Endodermal cell (in vitro differentiated cells): ENCODE results near the gene UTP20. TPM values are rescaled to one million over a fixed set of nuclear protein-coding genes. Genes with fewer than 3 reads are reported as not detected.

Experiments used
- DNase-seq: peaks from one replicate; pipeline ENCODE4 v3.0.0-alpha.2; 2017
- H3K27ac ChIP-seq: 2 replicates; pipeline ENCODE4 v1.5.1; 2013; ENCODE audit warnings: mild to moderate bottlenecking, low read depth, low read length, moderate library complexity
- H3K27me3 ChIP-seq: 2 replicates; pipeline ENCODE4 v1.6.1; 2013; ENCODE audit warnings: mild to moderate bottlenecking, low read length, moderate library complexity; ENCODE audit not compliant: insufficient read depth, control insufficient read depth, poor library complexity, severe bottlenecking
- H3K36me3 ChIP-seq: 2 replicates; pipeline ENCODE4 v1.7.0; 2013; ENCODE audit warnings: mild to moderate bottlenecking, low read length, moderate library complexity; ENCODE audit not compliant: control insufficient read depth, insufficient read depth
- H3K4me1 ChIP-seq: one replicate; pipeline ENCODE4 v1.7.0; 2013; ENCODE audit warnings: low read length; ENCODE audit not compliant: control insufficient read depth, insufficient read depth
- H3K4me3 ChIP-seq: 2 replicates; pipeline ENCODE4 v1.5.1; 2013; ENCODE audit warnings: mild to moderate bottlenecking, low read length, moderate library complexity
- H3K9ac ChIP-seq: 2 replicates; pipeline ENCODE4 v1.6.1; 2013; ENCODE audit warnings: mild to moderate bottlenecking, low read length, moderate library complexity; ENCODE audit not compliant: poor library complexity, severe bottlenecking; ENCODE audit errors: extremely low read depth
- H3K9me3 ChIP-seq: 2 replicates; pipeline ENCODE4 v1.6.1; 2013; ENCODE audit warnings: mild to moderate bottlenecking, low read length, moderate library complexity; ENCODE audit not compliant: control insufficient read depth
- H3K27ac Mint-ChIP-seq: 2 replicates; pipeline ENCODE4 v1.8.0; 2020; ENCODE audit warnings: mixed read lengths
- H3K27me3 Mint-ChIP-seq: 2 replicates; pipeline ENCODE4 v1.8.0; 2021; ENCODE audit warnings: mild to moderate bottlenecking, mixed read lengths; ENCODE audit not compliant: insufficient read depth
- H3K36me3 Mint-ChIP-seq: 2 replicates; pipeline ENCODE4 v1.8.0; 2020; ENCODE audit warnings: low read depth, mixed read lengths
- H3K4me1 Mint-ChIP-seq: 2 replicates; pipeline ENCODE4 v1.8.0; 2020; ENCODE audit warnings: mixed read lengths
- H3K4me3 Mint-ChIP-seq: 2 replicates; pipeline ENCODE4 v1.8.0; 2020; ENCODE audit warnings: mild to moderate bottlenecking, moderate library complexity, mixed read lengths
- H3K9me3 Mint-ChIP-seq: 2 replicates; pipeline ENCODE4 v1.8.0; 2020; ENCODE audit warnings: mild to moderate bottlenecking, mixed read lengths
- CTCF ChIP-seq: fragments of 200-600 bp; sonication (generic); conservative IDR thresholded peaks from 2 replicates; pipeline ENCODE4 v1.5.0; 2021; ENCODE audit warnings: antibody characterized with exemption, mild to moderate bottlenecking
- WGBS, 2 experiments: methylation state at CpG; one replicate each; pipeline versions ENCODE4 v1.1.5 to v1.1.7; 2013; ENCODE audit warnings: missing lambda C conversion rate in 2 of 2, mixed read lengths in 1 of 2; ENCODE audit not compliant: insufficient coverage in 1 of 2, insufficient read length in 1 of 2; 5-methylcytosine and 5-hydroxymethylcytosine counted together
- total RNA-seq, 2 donors: library from RNA; stranded (reverse); fragmentation: NEBNext Ultra II Directional in 1 of 2; extraction: Animal tissue kit (Norgen Biotek cat#: 25700) in 1 of 2; gene quantifications; 2 replicates in 1 of 2; 3 replicates in 1 of 2; pipeline ENCODE4 v1.2.1, GENCODE V29; 2021

UTP20 gene
- total RNA-seq, 2 donors from 2014 or later: 22.1 to 29.1 TPM

GRCh38 chr12:101302741-101303140 is 22.8 kb downstream of the UTP20 start:
- WGBS, 2 experiments: 84 to 100% methylated on average over 2 to 4 of the region's 4 CpGs
- H3K27ac Mint-ChIP-seq: peak overlapping the region; percentile 20

GRCh38 chr12:101305226-101305779 is 25.4 kb downstream of the UTP20 start:
- H3K4me1 ChIP-seq: no peaks in the 10 kb centered on the region
- no peak for TF ChIP-seq CTCF
- no peaks in the 10 kb centered on the region for H3K9me3 ChIP-seq
- WGBS, 2 experiments: 67% methylated on average over 1 of the region's 2 CpGs; no CpG with 5 or more reads in 1 of the 2 experiments
- Mint-ChIP-seq H3K27me3 (no peaks in the 10 kb centered on the region), H3K36me3 (peaks cover 63% of the 10 kb centered on the region), H3K4me3 (no peak overlapping the region), H3K9me3 (no peaks in the 10 kb centered on the region), H3K27ac (no peak overlapping the region), H3K4me1 (peaks cover 4% of the 10 kb centered on the region)
- peaks cover 80% of the 10 kb centered on the region for H3K36me3 ChIP-seq
- no peak overlapping the region for H3K4me3 ChIP-seq
- H3K27me3 ChIP-seq: no peaks in the 10 kb centered on the region
- no peak overlapping the region for H3K9ac ChIP-seq
- no peak overlapping the region for H3K27ac ChIP-seq
- DNase-seq: no peak

More at GRCh38 chr12:101302741-101303140, 22.8 kb downstream of the UTP20 start:
- Histone ChIP-seq H3K27ac (no peak overlapping the region), H3K27me3 (no peaks in the 10 kb centered on the region), H3K9ac (no peak overlapping the region), H3K36me3 (peaks cover 74% of the 10 kb centered on the region), H3K4me3 (no peak overlapping the region), H3K4me1 (peaks cover under 1% of the 10 kb centered on the region), H3K9me3 (no peaks in the 10 kb centered on the region)
- H3K9me3 Mint-ChIP-seq: no peaks in the 10 kb centered on the region
- no peak for TF ChIP-seq CTCF
- DNase-seq: no peak
- peaks cover 11% of the 10 kb centered on the region for H3K4me1 Mint-ChIP-seq
- no peak overlapping the region for H3K4me3 Mint-ChIP-seq
- no peaks in the 10 kb centered on the region for H3K27me3 Mint-ChIP-seq
- peaks cover 70% of the 10 kb centered on the region for H3K36me3 Mint-ChIP-seq

- Mint-ChIP-seq H3K27ac (no peak overlapping the region), H3K9me3 (no peaks in the 10 kb centered on the region), H3K4me1 (peaks cover 4% of the 10 kb centered on the region), H3K27me3 (no peaks in the 10 kb centered on the region), H3K4me3 (no peak overlapping the region), H3K36me3 (peaks cover 63% of the 10 kb centered on the region)
- Histone ChIP-seq H3K9me3 (no peaks in the 10 kb centered on the region), H3K9ac (no peak overlapping the region), H3K4me1 (no peaks in the 10 kb centered on the region), H3K27ac (no peak overlapping the region), H3K27me3 (no peaks in the 10 kb centered on the region), H3K36me3 (peaks cover 80% of the 10 kb centered on the region), H3K4me3 (no peak overlapping the region)
- no peak for DNase-seq
- no peak for TF ChIP-seq CTCF
- WGBS, 2 experiments: 92 to 95% methylated on average over 2 of the region's 2 CpGs
Observed at GRCh38 chr12:101305794-101306193, 25.9 kb downstream of the UTP20 start.
